OCI-LY3 (cell line): ENCODE measurements around the gene SLC35A4.
"Not testable (repeated sequence)": the region's sequence is repeated elsewhere in the genome, so short reads cannot be mapped to it uniquely, and the experiment has no call there.

Experiments used
- H2AFZ ChIP-seq: fragments of 200-600, 300-600 bp; shearing (Covaris generic); 2 replicates; pipeline ENCODE4 v1.6.0; 2014; ENCODE audit warnings: antibody characterized with exemption, low read depth, low read length
- H3K27ac ChIP-seq: fragments of 200-600, 300-600 bp; sonication (generic); 2 replicates; pipeline ENCODE4 v1.5.1; 2014; ENCODE audit warnings: mild to moderate bottlenecking, low read length, moderate library complexity, mixed read lengths
- H3K27me3 ChIP-seq: fragments of 200-600, 300-600 bp; sonication (generic); 2 replicates; pipeline ENCODE4 v1.6.1; 2014; ENCODE audit warnings: low read depth, low read length, mixed read lengths
- H3K36me3 ChIP-seq: fragments of 200-600, 300-600 bp; sonication (generic); replicated peaks from 2 replicates; pipeline ENCODE3; 2014; ENCODE audit warnings: low read depth, low read length, mixed read lengths
- H3K4me1 ChIP-seq: fragments of 300-600, 200-600 bp; sonication (generic); 2 replicates; pipeline ENCODE4 v1.6.1; 2014; ENCODE audit warnings: low read length, mixed read lengths
- H3K4me2 ChIP-seq: fragments of 200-600, 300-600 bp; sonication (generic); 2 replicates; pipeline ENCODE4 v1.6.1; 2014; ENCODE audit warnings: low read length, mixed read lengths
- H3K4me3 ChIP-seq: fragments of 300-600, 200-600 bp; sonication (generic); 2 replicates; pipeline ENCODE4 v1.5.1; 2014; ENCODE audit warnings: antibody characterized with exemption, mild to moderate bottlenecking, low read length, moderate library complexity
- H3K79me2 ChIP-seq: fragments of 300-600, 200-600 bp; shearing (Covaris generic); 2 replicates; pipeline ENCODE4 v1.6.1; 2014; ENCODE audit warnings: mild to moderate bottlenecking, low read length, mixed read lengths
- H3K9ac ChIP-seq: fragments of 300-600, 200-600 bp; shearing (Covaris generic); 2 replicates; pipeline ENCODE4 v1.6.0; 2014; ENCODE audit warnings: mild to moderate bottlenecking, low read length, moderate library complexity
- H3K9me3 ChIP-seq: fragments of 200-600, 300-600 bp; shearing (Covaris generic); 2 replicates; pipeline ENCODE4 v1.6.1; 2014; ENCODE audit warnings: low read length, mixed read lengths; ENCODE audit not compliant: insufficient read depth
- H4K20me1 ChIP-seq: fragments of 200-600, 300-600 bp; sonication (generic); 2 replicates; pipeline ENCODE4 v1.6.1; 2016; ENCODE audit warnings: low read length, mixed read lengths; ENCODE audit not compliant: insufficient read depth
- CTCF ChIP-seq: fragments of 200-600, 300-600 bp; sonication (generic); IDR thresholded peaks from 2 replicates; pipeline ENCODE4 v1.5.1; 2014; ENCODE audit warnings: antibody characterized with exemption, low read length, low read depth
- EZH2phosphoT487 ChIP-seq: fragments of 200-600 bp; shearing (Covaris generic); IDR thresholded peaks from 2 replicates; pipeline ENCODE4 v1.6.1; 2018; ENCODE audit warnings: antibody characterized with exemption, mixed run types, low read depth

Gene SLC35A4

DNA sequence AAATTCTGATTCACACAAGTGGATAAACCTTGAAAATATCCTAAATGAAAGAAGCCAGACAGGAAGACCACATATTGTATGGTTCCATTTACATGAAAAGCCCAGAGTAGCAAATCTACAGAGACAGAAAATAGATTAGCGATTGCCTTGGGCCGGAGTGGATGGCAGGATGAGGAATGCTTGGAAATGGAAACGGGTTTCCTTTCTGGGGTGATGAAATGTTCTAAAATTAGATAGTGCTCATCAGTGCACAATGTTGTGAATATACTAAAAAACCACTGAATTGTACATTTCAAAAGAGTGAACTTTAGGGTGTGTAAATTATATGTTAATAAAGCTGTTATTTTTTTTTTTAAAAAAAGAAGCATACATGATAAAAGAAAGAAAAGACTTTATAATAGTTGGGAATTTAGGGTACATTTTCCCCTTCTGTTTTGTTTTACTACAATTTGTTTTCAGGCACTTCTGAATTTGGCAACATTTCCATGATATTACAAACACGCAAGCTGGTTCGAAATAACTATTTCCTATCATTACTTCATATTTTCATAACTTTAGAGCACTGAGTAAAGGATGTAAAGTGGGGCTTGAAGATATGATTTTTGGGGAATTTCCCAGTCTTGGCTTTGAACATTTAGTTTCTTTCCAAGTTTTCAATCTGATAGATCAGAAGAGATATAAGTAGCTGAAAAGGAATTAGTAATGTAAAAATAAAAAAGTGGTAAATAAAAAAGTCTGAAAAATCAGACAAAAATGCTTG, 23.9 kb downstream of the SLC35A4 start:
- H3K4me2 ChIP-seq: no peak overlapping the region
- no peaks in the 10 kb centered on the region for H4K20me1 ChIP-seq
- H3K4me3 ChIP-seq: no peak overlapping the region
- H2AFZ ChIP-seq: no peak overlapping the region
- no peaks in the 10 kb centered on the region for H3K36me3 ChIP-seq
- no peak overlapping the region for H3K27ac ChIP-seq
- no peaks in the 10 kb centered on the region for H3K27me3 ChIP-seq
- no peaks in the 10 kb centered on the region for H3K4me1 ChIP-seq
- no peaks in the 10 kb centered on the region for H3K79me2 ChIP-seq
- TF ChIP-seq CTCF: no peak
- TF ChIP-seq EZH2phosphoT487: no peak
- H3K9ac ChIP-seq: no peak overlapping the region
- no peaks in the 10 kb centered on the region for H3K9me3 ChIP-seq

GRCh38 chr5:140590861-140591260, 26.2 kb downstream of the SLC35A4 start:
- H3K27me3 ChIP-seq: no peaks in the 10 kb centered on the region
- H3K4me1 ChIP-seq: no peaks in the 10 kb centered on the region
- no peak overlapping the region for H3K4me2 ChIP-seq
- no peak for TF ChIP-seq CTCF
- no peak for TF ChIP-seq EZH2phosphoT487
- no peak overlapping the region for H3K9ac ChIP-seq
- H3K36me3 ChIP-seq: no peaks in the 10 kb centered on the region
- no peaks in the 10 kb centered on the region for H3K9me3 ChIP-seq
- H3K79me2 ChIP-seq: no peaks in the 10 kb centered on the region
- H3K4me3 ChIP-seq: no peak overlapping the region
- no peak overlapping the region for H3K27ac ChIP-seq
- H4K20me1 ChIP-seq: no peaks in the 10 kb centered on the region
- no peak overlapping the region for H2AFZ ChIP-seq

- Histone ChIP-seq H4K20me1 (no peaks in the 10 kb centered on the region), H3K9ac (no peak overlapping the region), H3K27ac (no peak overlapping the region), H3K4me3 (no peak overlapping the region), H3K36me3 (no peaks in the 10 kb centered on the region), H3K9me3 (no peaks in the 10 kb centered on the region), H2AFZ (no peak overlapping the region), H3K27me3 (no peaks in the 10 kb centered on the region), H3K4me1 (no peaks in the 10 kb centered on the region), H3K4me2 (no peak overlapping the region), H3K79me2 (no peaks in the 10 kb centered on the region)
- TF ChIP-seq CTCF (no peak), EZH2phosphoT487 (no peak)
These were observed 27.2 kb downstream of the SLC35A4 start for GRCh38 chr5:140591747-140592372.

- not testable (repeated sequence) for H3K27me3 ChIP-seq, H3K4me2 ChIP-seq, H3K4me1 ChIP-seq, H3K9ac ChIP-seq, H3K27ac ChIP-seq, H4K20me1 ChIP-seq, H2AFZ ChIP-seq, H3K79me2 ChIP-seq, H3K9me3 ChIP-seq, H3K36me3 ChIP-seq, H3K4me3 ChIP-seq
These were observed 28.4 kb downstream of the SLC35A4 start for GRCh38 chr5:140593070-140593469.
